Hepatocyte (in vitro differentiated cells): ENCODE results near the gene TBATA.

Source experiments
- CTCF ChIP-seq: fragments of 200-600 bp; sonication (generic); IDR thresholded peaks from 2 replicates; pipeline ENCODE4 v1.5.1; 2016; ENCODE audit warnings: antibody characterized with exemption, mild to moderate bottlenecking; ENCODE audit not compliant: poor library complexity
- EZH2 ChIP-seq: fragments of 200-600 bp; sonication (generic); IDR thresholded peaks from 2 replicates; pipeline ENCODE4 v1.6.1; 2016; ENCODE audit warnings: antibody characterized with exemption, mild to moderate bottlenecking, borderline replicate concordance

- TF ChIP-seq CTCF (no peak), EZH2 (no peak)
These were observed 41.3 kb downstream of the TBATA start for GRCh38 chr10:70743879-70744278.
